GM23338 (cell line): ENCODE measurements around the gene PUS1. TPM values are rescaled to one million over a fixed set of nuclear protein-coding genes. Genes with fewer than 3 reads are reported as not detected.

Experiments
- ATAC-seq: fragments of 200-7000 bp; cut with Tn5 transposase; 3 replicates; pipeline ENCODE4 v1.9.1; 2020
- DNase-seq: peaks from one replicate; pipeline ENCODE4 v3.0.0-alpha.2; 2015; ENCODE audit warnings: low spot score
- H2AFZ ChIP-seq: fragments of 200-600 bp; sonication (generic); 2 replicates; pipeline ENCODE4 v1.8.0; 2016; ENCODE audit warnings: antibody characterized with exemption, mild to moderate bottlenecking, moderate library complexity
- H3F3A ChIP-seq: fragments of 200-600 bp; sonication (generic); replicated peaks from 2 replicates; pipeline ENCODE4 v1.8.0; 2017; ENCODE audit warnings: antibody characterized with exemption, mixed run types, low read depth
- H3K27ac ChIP-seq: fragments of 200-600 bp; sonication (generic); 2 replicates; pipeline ENCODE4 v1.6.1; 2016; ENCODE audit warnings: low read depth
- H3K27me3 ChIP-seq: fragments of 200-600 bp; sonication (generic); 2 replicates; pipeline ENCODE4 v1.8.0; 2016; ENCODE audit warnings: mild to moderate bottlenecking, mixed run types, moderate library complexity; ENCODE audit not compliant: insufficient read depth
- H3K36me3 ChIP-seq: fragments of 200-600 bp; sonication (generic); 2 replicates; pipeline ENCODE4 v1.8.0; 2016; ENCODE audit warnings: mild to moderate bottlenecking; ENCODE audit not compliant: insufficient read depth
- H3K4me1 ChIP-seq: fragments of 200-600 bp; sonication (generic); 2 replicates; pipeline ENCODE4 v1.8.0; 2016; ENCODE audit warnings: mild to moderate bottlenecking, moderate library complexity; ENCODE audit not compliant: insufficient read depth
- H3K4me2 ChIP-seq: fragments of 200-600 bp; sonication (generic); 2 replicates; pipeline ENCODE4 v1.7.1; 2017; ENCODE audit warnings: mixed run types
- H3K4me3 ChIP-seq: fragments of 200-600 bp; sonication (generic); 2 replicates; pipeline ENCODE4 v1.6.1; 2016; ENCODE audit warnings: mixed run types
- H3K79me2 ChIP-seq: fragments of 200-600 bp; sonication (generic); replicated peaks from 2 replicates; pipeline ENCODE4 v1.8.0; 2017; ENCODE audit warnings: mild to moderate bottlenecking; ENCODE audit not compliant: insufficient read depth
- H3K9me2 ChIP-seq: fragments of 200-600 bp; sonication (generic); 2 replicates; pipeline ENCODE4 v1.8.0; 2017; ENCODE audit not compliant: insufficient read depth
- H4K20me1 ChIP-seq: fragments of 200-600 bp; sonication (generic); replicated peaks from 2 replicates; pipeline ENCODE4 v1.8.0; 2017; ENCODE audit warnings: mild to moderate bottlenecking; ENCODE audit not compliant: insufficient read depth
- H3K27ac Mint-ChIP-seq: 2 replicates; pipeline ENCODE4 v1.8.0; 2020; ENCODE audit warnings: inconsistent platforms, mild to moderate bottlenecking, moderate library complexity, mixed read lengths
- H3K27me3 Mint-ChIP-seq: 3 replicates; pipeline ENCODE4 v1.8.0; 2022; ENCODE audit warnings: low read depth, mild to moderate bottlenecking, moderate library complexity, mixed read lengths, inconsistent platforms; ENCODE audit not compliant: insufficient read depth, poor library complexity
- H3K36me3 Mint-ChIP-seq: 3 replicates; pipeline ENCODE4 v1.8.0; 2021; ENCODE audit warnings: low read depth, mild to moderate bottlenecking, inconsistent platforms, moderate library complexity, mixed read lengths
- H3K4me1 Mint-ChIP-seq: 3 replicates; pipeline ENCODE4 v1.8.0; 2020; ENCODE audit warnings: mild to moderate bottlenecking, inconsistent platforms, mixed read lengths
- H3K4me3 Mint-ChIP-seq: 3 replicates; pipeline ENCODE4 v1.8.0; 2021; ENCODE audit warnings: moderate library complexity, mild to moderate bottlenecking, inconsistent platforms, mixed read lengths
- H3K9me3 Mint-ChIP-seq: 3 replicates; pipeline ENCODE4 v1.8.0; 2020; ENCODE audit warnings: moderate library complexity, mild to moderate bottlenecking, inconsistent platforms, mixed read lengths
- CREB1 ChIP-seq: fragments of 250-450 bp; sonication (Bioruptor Pico); IDR thresholded peaks from 2 replicates; pipeline ENCODE4 v1.5.0; 2020; ENCODE audit warnings: low read depth, mild to moderate bottlenecking, moderate library complexity
- EZH2phosphoT487 ChIP-seq: fragments of 200-600 bp; sonication (generic); IDR thresholded peaks from one replicate; pipeline ENCODE4 v1.8.1; 2018; ENCODE audit warnings: antibody characterized with exemption; ENCODE audit not compliant: unreplicated experiment
- JUNB ChIP-seq: IDR thresholded peaks from one replicate; pipeline ENCODE4 v1.6.1; 2016; ENCODE audit warnings: antibody characterized with exemption; ENCODE audit not compliant: unreplicated experiment
- POLR2AphosphoS5 ChIP-seq: IDR thresholded peaks from 2 replicates; pipeline ENCODE4 v1.6.1; 2016; ENCODE audit warnings: antibody characterized with exemption, low read depth
- ZNF114 ChIP-seq: fragments of 250-450 bp; sonication (Bioruptor Pico); IDR thresholded peaks from 2 replicates; pipeline ENCODE4 v1.5.0; 2020; ENCODE audit warnings: mild to moderate bottlenecking, moderate library complexity
- ZNF331 ChIP-seq: fragments of 250-450 bp; sonication (Bioruptor Pico); IDR thresholded peaks from 2 replicates; pipeline ENCODE4 v1.5.0; 2020; ENCODE audit warnings: low read depth, mild to moderate bottlenecking, moderate library complexity
- polyA plus RNA-seq: library from polyadenylated mRNA; unstranded; fragments of >200 nt; fragmentation: Nextera tagmentation; extraction: Ambion mirVana; gene quantifications from 2 replicates; pipeline ENCODE4 v1.2.1, GENCODE V29; 2016
- total RNA-seq: library from RNA; depleted of rRNA; stranded (reverse); fragments of >200 nt; shearing (Covaris generic); gene quantifications from 2 replicates; pipeline ENCODE4 v1.2.3, GENCODE V29; 2014
- TF ChIP-seq, protein P1 (sequence below): fragments of 250-450 bp; sonication (Bioruptor Pico); IDR thresholded peaks from 2 replicates; pipeline ENCODE4 v1.5.0; 2020; ENCODE audit warnings: mild to moderate bottlenecking, moderate library complexity
- TF ChIP-seq, protein P2 (sequence below): IDR thresholded peaks from one replicate; pipeline ENCODE4 v1.6.1; 2018; ENCODE audit warnings: antibody characterized with exemption; ENCODE audit not compliant: unreplicated experiment

Gene PUS1
- total and polyA plus RNA-seq, 2 experiments from 2014 or later, result 52.4 to 73.0 TPM

DNA sequence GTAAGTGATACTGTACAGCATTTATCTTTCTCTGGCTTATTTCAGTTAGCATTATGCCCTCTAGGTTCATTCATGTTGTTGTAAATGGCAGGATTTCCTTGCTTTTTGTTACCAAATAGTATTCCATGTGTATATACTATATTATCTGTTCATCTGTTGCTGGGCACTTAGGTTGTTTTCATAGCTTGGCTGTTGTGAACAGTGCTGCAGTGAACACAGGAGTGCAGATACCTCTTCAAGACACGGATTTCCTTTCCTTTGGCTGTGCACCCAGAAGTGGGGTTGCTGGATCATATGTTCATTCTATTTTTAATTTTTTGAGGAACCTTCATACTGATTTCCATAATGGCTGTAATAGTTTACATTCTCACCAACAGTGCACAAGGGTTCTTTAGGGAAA is 42.1 kb downstream of the PUS1 start (continued):
- TF ChIP-seq, protein P1, sequence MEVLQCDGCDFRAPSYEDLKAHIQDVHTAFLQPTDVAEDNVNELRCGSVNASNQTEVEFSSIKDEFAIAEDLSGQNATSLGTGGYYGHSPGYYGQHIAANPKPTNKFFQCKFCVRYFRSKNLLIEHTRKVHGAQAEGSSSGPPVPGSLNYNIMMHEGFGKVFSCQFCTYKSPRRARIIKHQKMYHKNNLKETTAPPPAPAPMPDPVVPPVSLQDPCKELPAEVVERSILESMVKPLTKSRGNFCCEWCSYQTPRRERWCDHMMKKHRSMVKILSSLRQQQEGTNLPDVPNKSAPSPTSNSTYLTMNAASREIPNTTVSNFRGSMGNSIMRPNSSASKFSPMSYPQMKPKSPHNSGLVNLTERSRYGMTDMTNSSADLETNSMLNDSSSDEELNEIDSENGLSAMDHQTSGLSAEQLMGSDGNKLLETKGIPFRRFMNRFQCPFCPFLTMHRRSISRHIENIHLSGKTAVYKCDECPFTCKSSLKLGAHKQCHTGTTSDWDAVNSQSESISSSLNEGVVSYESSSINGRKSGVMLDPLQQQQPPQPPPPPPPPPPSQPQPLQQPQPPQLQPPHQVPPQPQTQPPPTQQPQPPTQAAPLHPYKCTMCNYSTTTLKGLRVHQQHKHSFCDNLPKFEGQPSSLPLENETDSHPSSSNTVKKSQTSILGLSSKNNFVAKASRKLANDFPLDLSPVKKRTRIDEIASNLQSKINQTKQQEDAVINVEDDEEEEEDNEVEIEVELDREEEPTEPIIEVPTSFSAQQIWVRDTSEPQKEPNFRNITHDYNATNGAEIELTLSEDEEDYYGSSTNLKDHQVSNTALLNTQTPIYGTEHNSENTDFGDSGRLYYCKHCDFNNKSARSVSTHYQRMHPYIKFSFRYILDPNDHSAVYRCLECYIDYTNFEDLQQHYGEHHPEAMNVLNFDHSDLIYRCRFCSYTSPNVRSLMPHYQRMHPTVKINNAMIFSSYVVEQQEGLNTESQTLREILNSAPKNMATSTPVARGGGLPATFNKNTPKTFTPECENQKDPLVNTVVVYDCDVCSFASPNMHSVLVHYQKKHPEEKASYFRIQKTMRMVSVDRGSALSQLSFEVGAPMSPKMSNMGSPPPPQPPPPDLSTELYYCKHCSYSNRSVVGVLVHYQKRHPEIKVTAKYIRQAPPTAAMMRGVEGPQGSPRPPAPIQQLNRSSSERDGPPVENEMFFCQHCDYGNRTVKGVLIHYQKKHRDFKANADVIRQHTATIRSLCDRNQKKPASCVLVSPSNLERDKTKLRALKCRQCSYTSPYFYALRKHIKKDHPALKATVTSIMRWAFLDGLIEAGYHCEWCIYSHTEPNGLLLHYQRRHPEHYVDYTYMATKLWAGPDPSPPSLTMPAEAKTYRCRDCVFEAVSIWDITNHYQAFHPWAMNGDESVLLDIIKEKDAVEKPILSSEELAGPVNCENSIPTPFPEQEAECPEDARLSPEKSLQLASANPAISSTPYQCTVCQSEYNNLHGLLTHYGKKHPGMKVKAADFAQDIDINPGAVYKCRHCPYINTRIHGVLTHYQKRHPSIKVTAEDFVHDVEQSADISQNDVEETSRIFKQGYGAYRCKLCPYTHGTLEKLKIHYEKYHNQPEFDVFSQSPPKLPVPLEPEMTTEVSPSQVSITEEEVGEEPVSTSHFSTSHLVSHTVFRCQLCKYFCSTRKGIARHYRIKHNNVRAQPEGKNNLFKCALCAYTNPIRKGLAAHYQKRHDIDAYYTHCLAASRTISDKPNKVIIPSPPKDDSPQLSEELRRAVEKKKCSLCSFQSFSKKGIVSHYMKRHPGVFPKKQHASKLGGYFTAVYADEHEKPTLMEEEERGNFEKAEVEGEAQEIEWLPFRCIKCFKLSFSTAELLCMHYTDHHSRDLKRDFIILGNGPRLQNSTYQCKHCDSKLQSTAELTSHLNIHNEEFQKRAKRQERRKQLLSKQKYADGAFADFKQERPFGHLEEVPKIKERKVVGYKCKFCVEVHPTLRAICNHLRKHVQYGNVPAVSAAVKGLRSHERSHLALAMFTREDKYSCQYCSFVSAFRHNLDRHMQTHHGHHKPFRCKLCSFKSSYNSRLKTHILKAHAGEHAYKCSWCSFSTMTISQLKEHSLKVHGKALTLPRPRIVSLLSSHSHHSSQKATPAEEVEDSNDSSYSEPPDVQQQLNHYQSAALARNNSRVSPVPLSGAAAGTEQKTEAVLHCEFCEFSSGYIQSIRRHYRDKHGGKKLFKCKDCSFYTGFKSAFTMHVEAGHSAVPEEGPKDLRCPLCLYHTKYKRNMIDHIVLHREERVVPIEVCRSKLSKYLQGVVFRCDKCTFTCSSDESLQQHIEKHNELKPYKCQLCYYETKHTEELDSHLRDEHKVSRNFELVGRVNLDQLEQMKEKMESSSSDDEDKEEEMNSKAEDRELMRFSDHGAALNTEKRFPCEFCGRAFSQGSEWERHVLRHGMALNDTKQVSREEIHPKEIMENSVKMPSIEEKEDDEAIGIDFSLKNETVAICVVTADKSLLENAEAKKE, result no peak
- TF ChIP-seq ZNF331 (CRISPR knock-in tag) (no peak), CREB1 (CRISPR knock-in tag) (no peak), JUNB (no peak), EZH2phosphoT487 (no peak)
- TF ChIP-seq, protein P2, sequence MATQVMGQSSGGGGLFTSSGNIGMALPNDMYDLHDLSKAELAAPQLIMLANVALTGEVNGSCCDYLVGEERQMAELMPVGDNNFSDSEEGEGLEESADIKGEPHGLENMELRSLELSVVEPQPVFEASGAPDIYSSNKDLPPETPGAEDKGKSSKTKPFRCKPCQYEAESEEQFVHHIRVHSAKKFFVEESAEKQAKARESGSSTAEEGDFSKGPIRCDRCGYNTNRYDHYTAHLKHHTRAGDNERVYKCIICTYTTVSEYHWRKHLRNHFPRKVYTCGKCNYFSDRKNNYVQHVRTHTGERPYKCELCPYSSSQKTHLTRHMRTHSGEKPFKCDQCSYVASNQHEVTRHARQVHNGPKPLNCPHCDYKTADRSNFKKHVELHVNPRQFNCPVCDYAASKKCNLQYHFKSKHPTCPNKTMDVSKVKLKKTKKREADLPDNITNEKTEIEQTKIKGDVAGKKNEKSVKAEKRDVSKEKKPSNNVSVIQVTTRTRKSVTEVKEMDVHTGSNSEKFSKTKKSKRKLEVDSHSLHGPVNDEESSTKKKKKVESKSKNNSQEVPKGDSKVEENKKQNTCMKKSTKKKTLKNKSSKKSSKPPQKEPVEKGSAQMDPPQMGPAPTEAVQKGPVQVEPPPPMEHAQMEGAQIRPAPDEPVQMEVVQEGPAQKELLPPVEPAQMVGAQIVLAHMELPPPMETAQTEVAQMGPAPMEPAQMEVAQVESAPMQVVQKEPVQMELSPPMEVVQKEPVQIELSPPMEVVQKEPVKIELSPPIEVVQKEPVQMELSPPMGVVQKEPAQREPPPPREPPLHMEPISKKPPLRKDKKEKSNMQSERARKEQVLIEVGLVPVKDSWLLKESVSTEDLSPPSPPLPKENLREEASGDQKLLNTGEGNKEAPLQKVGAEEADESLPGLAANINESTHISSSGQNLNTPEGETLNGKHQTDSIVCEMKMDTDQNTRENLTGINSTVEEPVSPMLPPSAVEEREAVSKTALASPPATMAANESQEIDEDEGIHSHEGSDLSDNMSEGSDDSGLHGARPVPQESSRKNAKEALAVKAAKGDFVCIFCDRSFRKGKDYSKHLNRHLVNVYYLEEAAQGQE, result no peak

DNA sequence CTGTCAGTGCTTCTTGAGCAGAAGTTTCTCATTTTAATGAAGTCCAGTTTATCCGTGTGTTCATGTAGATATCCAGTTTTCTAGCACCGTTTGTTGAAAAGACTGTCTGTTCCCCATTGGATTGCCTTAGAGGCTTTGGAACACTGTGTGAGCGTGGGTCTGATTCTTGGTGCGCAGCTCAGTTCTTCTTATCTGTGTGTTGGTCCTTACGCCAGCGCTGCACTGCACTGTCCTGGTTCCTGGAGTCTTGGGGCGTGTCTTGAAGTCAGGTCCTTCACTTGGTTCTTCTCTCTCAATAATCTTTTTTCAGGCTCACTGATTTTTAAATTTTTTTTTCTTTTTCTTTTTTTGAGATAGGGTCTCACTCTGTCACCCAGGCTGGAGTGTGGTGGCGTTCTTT is 46.2 kb downstream of the PUS1 start:
- Histone ChIP-seq H3K79me2 (peaks cover 89% of the 10 kb centered on the region), H3F3A (0 out of 2 replicates have a peak, but pooled peaks cover 4% of the 10 kb centered on the region), H3K27me3 (no peaks in the 10 kb centered on the region), H3K4me2 (no peak overlapping the region), H3K27ac (no peak overlapping the region), H3K36me3 (no peaks in the 10 kb centered on the region), H4K20me1 (peaks cover 14% of the 10 kb centered on the region), H3K4me1 (no peaks in the 10 kb centered on the region), H2AFZ (no peak overlapping the region), H3K9me2 (no peaks in the 10 kb centered on the region), H3K4me3 (no peak overlapping the region)
- Mint-ChIP-seq H3K27me3 (peaks cover 3% of the 10 kb centered on the region), H3K27ac (no peak overlapping the region), H3K9me3 (no peaks in the 10 kb centered on the region), H3K36me3 (peaks cover 5% of the 10 kb centered on the region; the same call in 1 of the 3 replicates), H3K4me1 (peaks cover 3% of the 10 kb centered on the region; the same call in 2 of the 3 replicates), H3K4me3 (no peak overlapping the region)
- ATAC-seq, result no peak
- no peak for TF ChIP-seq POLR2AphosphoS5
- no peak for TF ChIP-seq EZH2phosphoT487
- no peak for TF ChIP-seq ZNF114 (CRISPR knock-in tag)
- DNase-seq, result no peak
